Prostate gland (tissue), 2 donors: ENCODE results near the gene SLC24A3. TPM values are rescaled to one million over a fixed set of nuclear protein-coding genes. Genes with fewer than 3 reads are reported as not detected.

Experiments
- DNase-seq: peaks from one replicate; pipeline ENCODE4 v3.0.0-alpha.2; 2019; ENCODE audit warnings: low spot score
- H3K27ac ChIP-seq, 2 donors: fragments of 200-600 bp; sonication (generic); 2 replicates each; pipeline ENCODE4 v1.5.1; 2017 to 2019
- H3K27me3 ChIP-seq: fragments of 200-600 bp; sonication (generic); replicated peaks from 2 replicates; pipeline ENCODE4 v1.5.1; 2019; ENCODE audit not compliant: insufficient read depth
- H3K36me3 ChIP-seq, 2 donors: fragments of 200-600 bp; sonication (generic); 1 replicate in 1 of 2; 2 replicates in 1 of 2; pipeline versions ENCODE4 v1.5.1 to v1.8.1; 2017 to 2019
- H3K4me1 ChIP-seq: fragments of 200-600 bp; sonication (generic); replicated peaks from 2 replicates; pipeline ENCODE4 v1.5.1; 2019
- H3K4me3 ChIP-seq, 2 donors: fragments of 200-600 bp; sonication (generic); 2 replicates each; pipeline ENCODE4 v1.5.1; 2017 to 2019
- H3K9me3 ChIP-seq: fragments of 200-600 bp; sonication (generic); 2 replicates; pipeline ENCODE4 v1.5.1; 2017
- CTCF ChIP-seq, 4 experiments: fragments of 200-600 bp in 2 of 4; fragments of 450-650 bp in 2 of 4; sonication (generic) in 2 of 4; IDR thresholded peaks; 1 replicate in 3 of 4; 2 replicates in 1 of 4; pipeline ENCODE4 v1.5.1; 2016 to 2019; ENCODE audit warnings: antibody characterized with exemption in 4 of 4, mild to moderate bottlenecking in 2 of 4, moderate library complexity in 2 of 4
- POLR2A ChIP-seq: fragments of 450-650 bp; IDR thresholded peaks from one replicate; pipeline ENCODE4 v1.6.1; 2016; ENCODE audit warnings: antibody characterized with exemption, mild to moderate bottlenecking
- POLR2AphosphoS5 ChIP-seq: sonication (generic); formaldehyde crosslinking; IDR thresholded peaks from one replicate; pipeline ENCODE4 v1.6.1; 2017; ENCODE audit warnings: antibody characterized with exemption
- WGBS: methylation state at CpG from one replicate; pipeline ENCODE4 v1.1.5; 2018; 5-methylcytosine and 5-hydroxymethylcytosine counted together
- intact Hi-C: fragments of 100-400 bp; cut with DNase I; formaldehyde crosslinking; loops from one replicate; pipeline ENCODE4 v1.14.2; 2022
- total RNA-seq, 2 donors: library from RNA; depleted of rRNA; stranded (reverse); fragments of >200 nt; gene quantifications; one replicate each; pipeline ENCODE4 v1.1.0, GENCODE V29; 2016

Gene SLC24A3
- total RNA-seq, 2 donors from 2014 or later, result 4.6 to 8.0 TPM

GRCh38 chr20:19747903-19748302 lies 535.5 kb downstream of the SLC24A3 start:
- no peak for TF ChIP-seq POLR2AphosphoS5
- no peak for TF ChIP-seq CTCF (IDR thresholded peaks at IDR 0.05)
- TF ChIP-seq POLR2A, result no peak
- intact Hi-C loops, result no loop called here
- H3K4me1 ChIP-seq, result no peaks in the 10 kb centered on the region
- WGBS, result 92% methylated on average over 4 of the region's 4 CpGs
- H3K27ac ChIP-seq, result no peak overlapping the region
- H3K36me3 ChIP-seq, result no peaks in the 10 kb centered on the region
- no peaks in the 10 kb centered on the region for H3K27me3 ChIP-seq
- no peak overlapping the region for H3K4me3 ChIP-seq
- no peak for DNase-seq
- no peaks in the 10 kb centered on the region for H3K9me3 ChIP-seq

GRCh38 chr20:19748681-19749080 lies 536.2 kb downstream of the SLC24A3 start:
- TF ChIP-seq CTCF (IDR thresholded peaks at IDR 0.05) (no peak), POLR2AphosphoS5 (no peak), POLR2A (no peak)
- 41% methylated on average over 2 of the region's 2 CpGs for WGBS
- intact Hi-C loops, result no loop called here

GRCh38 chr20:19749618-19750071 lies 537.2 kb downstream of the SLC24A3 start:
- TF ChIP-seq POLR2AphosphoS5, result no peak
- TF ChIP-seq POLR2A, result no peak
- TF ChIP-seq CTCF (IDR thresholded peaks at IDR 0.05), result no peak
- H3K27ac ChIP-seq, result no peak overlapping the region
- DNase-seq, result no peak

More at GRCh38 chr20:19748681-19749080, 536.2 kb downstream of the SLC24A3 start:
- H3K4me1 ChIP-seq, result no peaks in the 10 kb centered on the region
- no peak overlapping the region for H3K27ac ChIP-seq
- no peaks in the 10 kb centered on the region for H3K36me3 ChIP-seq
- no peaks in the 10 kb centered on the region for H3K9me3 ChIP-seq
- H3K27me3 ChIP-seq, result no peaks in the 10 kb centered on the region
- no peak overlapping the region for H3K4me3 ChIP-seq
- no peak for DNase-seq

DNA sequence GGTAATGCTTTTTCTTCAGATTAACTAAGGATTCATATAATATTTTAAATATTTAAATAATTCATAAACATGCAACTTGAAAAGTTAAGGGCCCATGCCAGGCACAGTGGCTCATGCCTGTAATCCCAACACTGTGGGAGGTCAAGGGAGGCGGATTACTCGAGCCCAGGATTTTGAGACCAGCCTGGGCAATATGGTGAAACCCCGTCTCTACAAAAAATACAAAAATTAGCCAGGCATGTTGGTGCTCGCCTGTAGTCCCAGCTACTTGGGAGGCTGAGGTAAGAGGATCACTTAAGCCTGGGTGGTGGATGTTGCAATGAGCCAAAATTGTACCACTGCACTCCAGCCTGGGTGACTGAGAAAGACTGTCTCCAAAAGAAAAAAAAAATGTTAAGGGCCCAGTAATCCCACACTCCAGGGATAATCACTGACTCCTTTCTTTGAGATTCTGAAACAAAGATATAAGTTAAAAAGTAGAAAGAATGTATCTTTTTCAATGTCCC lies 537.7 kb downstream of the SLC24A3 start:
- 74% methylated on average over 4 of the region's 4 CpGs for WGBS
- no peaks in the 10 kb centered on the region for H3K27me3 ChIP-seq

More at GRCh38 chr20:19749618-19750071, 537.2 kb downstream of the SLC24A3 start:
- 79% methylated on average over 3 of the region's 3 CpGs for WGBS
- no peak overlapping the region for H3K4me3 ChIP-seq
- no peaks in the 10 kb centered on the region for H3K4me1 ChIP-seq
- intact Hi-C loops, result no loop called here
- H3K36me3 ChIP-seq, result no peaks in the 10 kb centered on the region
- no peaks in the 10 kb centered on the region for H3K27me3 ChIP-seq
- no peaks in the 10 kb centered on the region for H3K9me3 ChIP-seq

More for the DNA sequence above, 537.7 kb downstream of the SLC24A3 start:
- no peaks in the 10 kb centered on the region for H3K36me3 ChIP-seq
- no peak overlapping the region for H3K27ac ChIP-seq
- H3K4me3 ChIP-seq, result no peak overlapping the region
- TF ChIP-seq POLR2A, result no peak
- no peak for TF ChIP-seq POLR2AphosphoS5
- no peak for TF ChIP-seq CTCF (IDR thresholded peaks at IDR 0.05)
- DNase-seq, result no peak
- H3K4me1 ChIP-seq, result no peaks in the 10 kb centered on the region
- no peaks in the 10 kb centered on the region for H3K9me3 ChIP-seq
- intact Hi-C loops, result no loop called here
